A549 (cell line): ENCODE results near the gene RNF207. TPM values are rescaled to one million over a fixed set of nuclear protein-coding genes. Genes with fewer than 3 reads are reported as not detected.

ENCODE experiments used
- ATAC-seq, 2 experiments: fragments of 200-7000 bp in 1 of 2; fragments of >200 bp in 1 of 2; cut with Nextera tagmentation in 1 of 2; cut with Tn5 transposase in 1 of 2; 3 replicates each; pipeline versions ENCODE4 v1.8.0 to v1.9.1; 2018 to 2020; ENCODE audit warnings: mild to moderate bottlenecking in 1 of 2, moderate library complexity in 1 of 2
- CTCF ChIA-PET: fragments of 300-600 bp; sonication (Branson Sonifier 250); formaldehyde crosslinking; extraction: SDS; loops from one replicate; lab custom pipeline; 2021; ENCODE audit warnings: antibody characterized with exemption, inconsistent platforms; lab: Yijun Ruan, JAX
- POLR2A ChIA-PET: fragments of 350-600 bp; formaldehyde crosslinking; extraction: SDS; loops from one replicate; lab custom pipeline; 2021; ENCODE audit warnings: antibody characterized with exemption, inconsistent platforms; lab: Yijun Ruan, JAX
- DNase-seq, 2 experiments: peaks; one replicate each; pipeline versions ENCODE4 v3.0.0 to v3.0.0-alpha.2; 2011 to 2016; ENCODE audit warnings: low read depth in 1 of 2, low spot score in 1 of 2
- FAIRE-seq: peaks from 2 replicates; lab custom pipeline; 2011; peaks lifted over from hg19 to GRCh38; lab: Jason Lieb, UNC
- H3K27ac ChIP-seq, 2 experiments: fragments of >200 bp; sonication (Bioruptor Twin); formaldehyde crosslinking; 3 replicates each; pipeline ENCODE4 v1.5.1; 2016 to 2017
- H3K4me1 ChIP-seq: fragments of >200 bp; sonication (Bioruptor Twin); formaldehyde crosslinking; 3 replicates; pipeline ENCODE4 v1.6.1; 2016
- H3K4me2 ChIP-seq: fragments of >200 bp; sonication (Bioruptor Twin); formaldehyde crosslinking; 3 replicates; pipeline ENCODE4 v1.6.1; 2016
- H3K4me3 ChIP-seq: fragments of >200 bp; sonication (Bioruptor Twin); formaldehyde crosslinking; 3 replicates; pipeline ENCODE4 v1.5.1; 2016
- H3K9me3 ChIP-seq: fragments of >200 bp; sonication (Bioruptor Twin); formaldehyde crosslinking; 3 replicates; pipeline ENCODE4 v1.6.1; 2016
- CBX2 ChIP-seq: fragments of 200-600 bp; sonication (generic); IDR thresholded peaks from 2 replicates; pipeline ENCODE4 v1.6.1; 2016; ENCODE audit warnings: low read depth, mild to moderate bottlenecking, borderline replicate concordance
- CHD4 ChIP-seq: fragments of 200-600 bp; sonication (generic); IDR thresholded peaks from 2 replicates; pipeline ENCODE4 v1.6.1; 2016; ENCODE audit warnings: antibody characterized with exemption, mild to moderate bottlenecking, borderline replicate concordance
- EHF ChIP-seq: fragments of 250-450 bp; sonication (Bioruptor Pico); IDR thresholded peaks from 2 replicates; pipeline ENCODE4 v1.5.0; 2020; ENCODE audit warnings: mild to moderate bottlenecking
- EHMT2 ChIP-seq: fragments of 200-600 bp; sonication (generic); IDR thresholded peaks from 2 replicates; pipeline ENCODE4 v1.6.1; 2016; ENCODE audit warnings: antibody characterized with exemption, low read depth, mild to moderate bottlenecking, moderate library complexity
- GATA3 ChIP-seq: IDR thresholded peaks from 2 replicates; pipeline ENCODE4 v1.6.1; 2012; ENCODE audit warnings: borderline replicate concordance
- HOXB5 ChIP-seq: fragments of 250-450 bp; sonication (Bioruptor Pico); IDR thresholded peaks from 2 replicates; pipeline ENCODE4 v1.5.0; 2020; ENCODE audit warnings: mild to moderate bottlenecking, moderate library complexity
- JUN ChIP-seq, 2 experiments: fragments of >200 bp; sonication (Bioruptor Twin); formaldehyde crosslinking; IDR thresholded peaks; 2 replicates in 1 of 2; 3 replicates in 1 of 2; pipeline ENCODE4 v1.6.1; 2016 to 2017
- JUNB ChIP-seq: fragments of >200 bp; sonication (Bioruptor Twin); formaldehyde crosslinking; IDR thresholded peaks from 2 replicates; pipeline ENCODE4 v1.6.1; 2016
- KDM1A ChIP-seq: fragments of 200-600 bp; sonication (generic); IDR thresholded peaks from 2 replicates; pipeline ENCODE4 v1.6.1; 2016; ENCODE audit warnings: low read depth, mild to moderate bottlenecking
- MAZ ChIP-seq: fragments of 150-350 bp; IDR thresholded peaks from 2 replicates; pipeline ENCODE4 v1.6.1; 2014; ENCODE audit warnings: antibody characterized with exemption, low read depth, low read length, borderline replicate concordance
- MYC ChIP-seq: IDR thresholded peaks from 2 replicates; pipeline ENCODE4 v1.6.1; 2012; ENCODE audit warnings: mild to moderate bottlenecking, inconsistent platforms, low read length, improper control_type of control experiment, borderline replicate concordance
- POLR2A ChIP-seq: IDR thresholded peaks from 2 replicates; pipeline ENCODE4 v1.6.1; 2012; ENCODE audit warnings: mild to moderate bottlenecking, low read length
- POLR2AphosphoS2 ChIP-seq: conservative IDR thresholded peaks from 2 replicates; pipeline ENCODE4 v1.6.1; 2012; ENCODE audit warnings: low read length, improper control_type of control experiment, inconsistent platforms
- REST ChIP-seq: fragments of 200-600 bp; sonication (generic); IDR thresholded peaks from 2 replicates; pipeline ENCODE4 v1.6.1; 2016; ENCODE audit warnings: antibody characterized with exemption, mild to moderate bottlenecking, moderate library complexity
- RFX5 ChIP-seq: fragments of 450-650 bp; IDR thresholded peaks from 2 replicates; pipeline ENCODE4 v1.7.1; 2014; ENCODE audit warnings: antibody characterized with exemption, mild to moderate bottlenecking, moderate library complexity
- SMC3 ChIP-seq: fragments of >200 bp; sonication (Bioruptor Twin); formaldehyde crosslinking; IDR thresholded peaks from 3 replicates; pipeline ENCODE4 v1.6.1; 2018; ENCODE audit warnings: inconsistent platforms
- SREBF2 ChIP-seq: fragments of 450-650 bp; IDR thresholded peaks from 2 replicates; pipeline ENCODE4 v1.6.1; 2014; ENCODE audit warnings: mild to moderate bottlenecking, moderate library complexity
- TFCP2L1 ChIP-seq: fragments of 250-450 bp; sonication (Bioruptor Pico); IDR thresholded peaks from 2 replicates; pipeline ENCODE4 v1.5.0; 2021; ENCODE audit warnings: mild to moderate bottlenecking
- USF2 ChIP-seq: fragments of 450-650 bp; IDR thresholded peaks from 2 replicates; pipeline ENCODE4 v1.6.1; 2014; ENCODE audit warnings: antibody characterized with exemption
- ZC3H11A ChIP-seq: fragments of 450-650 bp; IDR thresholded peaks from 2 replicates; pipeline ENCODE4 v1.6.1; 2014; ENCODE audit warnings: antibody characterized with exemption, mild to moderate bottlenecking
- ZSCAN20 ChIP-seq: fragments of 250-450 bp; sonication (Bioruptor Pico); IDR thresholded peaks from 2 replicates; pipeline ENCODE4 v1.8.0; 2022; ENCODE audit warnings: mild to moderate bottlenecking, moderate library complexity
- WGBS: methylation state at CpG from one replicate; pipeline ENCODE4 v1.1.6; 2017; ENCODE audit errors: missing lambda C conversion rate; 5-methylcytosine and 5-hydroxymethylcytosine counted together
- polyA plus RNA-seq, 4 experiments: library from polyadenylated mRNA; depleted of rRNA in 3 of 4; stranded (reverse); fragments of >200 nt; fragmentation: RNase III in 1 of 4; extraction: RNeasy Plus Mini Kit Qiagen cat#74134 plus additional on column Dnase treatment in 1 of 4; gene quantifications; 2 replicates in 3 of 4; 3 replicates in 1 of 4; pipeline ENCODE4 v1.2.3, GENCODE V29; 2011 to 2017
- TF ChIP-seq, protein P1 (sequence below): fragments of 150-350 bp; IDR thresholded peaks from 2 replicates; pipeline ENCODE4 v1.6.1; 2014; ENCODE audit warnings: low read depth, mild to moderate bottlenecking, low read length
- TF ChIP-seq, protein P2 (sequence below): fragments of >200 bp; sonication (Bioruptor Twin); formaldehyde crosslinking; IDR thresholded peaks from 3 replicates; pipeline ENCODE4 v1.5.1; 2016

The RNF207 gene
- polyA plus RNA-seq, 2 of the 4 experiments (the other 2 are of a cell fraction), result 11.3 to 24.6 TPM

- ChIA-PET POLR2A (no interaction called here), CTCF (interaction anchor here (0.6 to 9.9 kb wide), 12 partner anchors 11 to 202 kb away, joined by 3 to 250 read pairs (median 11); partner anchors contain the start of genes GPR153 and ICMT)
- Histone ChIP-seq H3K9me3 (no peaks in the 10 kb centered on the region), H3K4me3 (peak overlapping the region; percentile 36), H3K27ac (0 out of 6 replicates have a peak overlapping the region, but pooled peaks of 1 of the 2 experiments have one; percentile 37), H3K4me1 (peaks cover 6% of the 10 kb centered on the region; the same call in 2 of the 3 replicates), H3K4me2 (peak overlapping the region; percentile 63)
- 69% methylated on average over 3 of the region's 96 CpGs for WGBS
- ATAC-seq (no peak), FAIRE-seq (no peak), DNase-seq (peak in 1 of 2 experiments; percentile 35)
- TF ChIP-seq JUNB (no peak), REST (no peak), USF2 (no peak), POLR2A (no peak), EHF (CRISPR knock-in tag) (no peak), POLR2AphosphoS2 (no peak), TFCP2L1 (CRISPR knock-in tag) (no peak)
Observed at GRCh38 chr1:6248932-6249738, 43.2 kb downstream of the RNF207 start.

- peaks cover 6% of the 10 kb centered on the region; the same call in 2 of the 3 replicates for H3K4me1 ChIP-seq
- CTCF ChIA-PET, result interaction anchor here (0.5 to 9.9 kb wide), 12 partner anchors 10 to 201 kb away, joined by 3 to 250 read pairs (median 3); no protein-coding TSS in a partner anchor
- FAIRE-seq, result no peak
- TF ChIP-seq CHD4 (no peak), JUN (IDR thresholded peaks at IDR 0.05) (no peak), ZSCAN20 (CRISPR knock-in tag) (no peak), HOXB5 (CRISPR knock-in tag) (no peak), MYC (no peak), EHMT2 (no peak), GATA3 (no peak), RFX5 (no peak), EHF (CRISPR knock-in tag) (no peak), CBX2 (no peak), MAZ (no peak), ZC3H11A (no peak), SMC3 (no peak), SREBF2 (no peak), KDM1A (no peak)
- TF ChIP-seq, protein P1, sequence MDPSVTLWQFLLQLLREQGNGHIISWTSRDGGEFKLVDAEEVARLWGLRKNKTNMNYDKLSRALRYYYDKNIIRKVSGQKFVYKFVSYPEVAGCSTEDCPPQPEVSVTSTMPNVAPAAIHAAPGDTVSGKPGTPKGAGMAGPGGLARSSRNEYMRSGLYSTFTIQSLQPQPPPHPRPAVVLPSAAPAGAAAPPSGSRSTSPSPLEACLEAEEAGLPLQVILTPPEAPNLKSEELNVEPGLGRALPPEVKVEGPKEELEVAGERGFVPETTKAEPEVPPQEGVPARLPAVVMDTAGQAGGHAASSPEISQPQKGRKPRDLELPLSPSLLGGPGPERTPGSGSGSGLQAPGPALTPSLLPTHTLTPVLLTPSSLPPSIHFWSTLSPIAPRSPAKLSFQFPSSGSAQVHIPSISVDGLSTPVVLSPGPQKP, result no peak
- TF ChIP-seq, protein P2, sequence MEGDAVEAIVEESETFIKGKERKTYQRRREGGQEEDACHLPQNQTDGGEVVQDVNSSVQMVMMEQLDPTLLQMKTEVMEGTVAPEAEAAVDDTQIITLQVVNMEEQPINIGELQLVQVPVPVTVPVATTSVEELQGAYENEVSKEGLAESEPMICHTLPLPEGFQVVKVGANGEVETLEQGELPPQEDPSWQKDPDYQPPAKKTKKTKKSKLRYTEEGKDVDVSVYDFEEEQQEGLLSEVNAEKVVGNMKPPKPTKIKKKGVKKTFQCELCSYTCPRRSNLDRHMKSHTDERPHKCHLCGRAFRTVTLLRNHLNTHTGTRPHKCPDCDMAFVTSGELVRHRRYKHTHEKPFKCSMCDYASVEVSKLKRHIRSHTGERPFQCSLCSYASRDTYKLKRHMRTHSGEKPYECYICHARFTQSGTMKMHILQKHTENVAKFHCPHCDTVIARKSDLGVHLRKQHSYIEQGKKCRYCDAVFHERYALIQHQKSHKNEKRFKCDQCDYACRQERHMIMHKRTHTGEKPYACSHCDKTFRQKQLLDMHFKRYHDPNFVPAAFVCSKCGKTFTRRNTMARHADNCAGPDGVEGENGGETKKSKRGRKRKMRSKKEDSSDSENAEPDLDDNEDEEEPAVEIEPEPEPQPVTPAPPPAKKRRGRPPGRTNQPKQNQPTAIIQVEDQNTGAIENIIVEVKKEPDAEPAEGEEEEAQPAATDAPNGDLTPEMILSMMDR, result no peak
- H3K4me2 ChIP-seq, result peak overlapping the region; percentile 63
- POLR2A ChIA-PET, result no interaction called here
- peak overlapping the region; percentile 36; the same call in 2 of the 3 replicates for H3K4me3 ChIP-seq
- DNase-seq, result no peak
- ATAC-seq, result no peak
- 40% methylated on average over 2 of the region's 71 CpGs for WGBS
- no peaks in the 10 kb centered on the region for H3K9me3 ChIP-seq
- H3K27ac ChIP-seq, result no peak overlapping the region
Observed at GRCh38 chr1:6249739-6250689, 44.1 kb downstream of the RNF207 start.
